Astrocyte of the cerebellum (primary cell): ENCODE data around the gene YIF1A.

ENCODE experiments used
- DNase-seq: peaks from one replicate; pipeline ENCODE4 v3.0.0-alpha.2; 2011; ENCODE audit warnings: low read depth
- H3K4me3 ChIP-seq: 2 replicates; pipeline ENCODE4 v1.5.1; 2011; ENCODE audit warnings: mild to moderate bottlenecking, low read depth, low read length, moderate library complexity
- in situ Hi-C: cut with HindIII; loops from 2 replicates; pipeline ENCODE4 v1.10.0; 2017; ENCODE audit warnings: low sequenced_read_pairs
- TF ChIP-seq, protein P1 (sequence below): IDR thresholded peaks from 2 replicates; pipeline ENCODE4 v1.5.1; 2012; ENCODE audit warnings: low read length, low read depth, moderate library complexity, mild to moderate bottlenecking; ENCODE audit errors: missing control alignments

The YIF1A gene

DNA sequence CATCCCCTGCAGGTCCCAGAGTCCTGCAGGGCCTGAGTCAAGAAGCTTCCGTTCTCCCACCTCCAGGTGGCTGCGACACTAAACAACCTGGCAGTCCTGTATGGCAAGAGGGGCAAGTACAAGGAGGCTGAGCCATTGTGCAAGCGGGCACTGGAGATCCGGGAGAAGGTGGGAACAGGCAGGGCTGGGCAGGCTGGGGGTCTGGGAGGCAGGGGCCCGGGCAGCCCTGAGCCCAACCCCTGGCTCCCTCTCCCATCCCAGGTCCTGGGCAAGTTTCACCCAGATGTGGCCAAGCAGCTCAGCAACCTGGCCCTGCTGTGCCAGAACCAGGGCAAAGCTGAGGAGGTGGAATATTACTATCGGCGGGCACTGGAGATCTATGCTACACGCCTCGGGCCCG is 25.2 kb downstream of the YIF1A start:
- no peak overlapping the region for H3K4me3 ChIP-seq
- TF ChIP-seq, protein P1, sequence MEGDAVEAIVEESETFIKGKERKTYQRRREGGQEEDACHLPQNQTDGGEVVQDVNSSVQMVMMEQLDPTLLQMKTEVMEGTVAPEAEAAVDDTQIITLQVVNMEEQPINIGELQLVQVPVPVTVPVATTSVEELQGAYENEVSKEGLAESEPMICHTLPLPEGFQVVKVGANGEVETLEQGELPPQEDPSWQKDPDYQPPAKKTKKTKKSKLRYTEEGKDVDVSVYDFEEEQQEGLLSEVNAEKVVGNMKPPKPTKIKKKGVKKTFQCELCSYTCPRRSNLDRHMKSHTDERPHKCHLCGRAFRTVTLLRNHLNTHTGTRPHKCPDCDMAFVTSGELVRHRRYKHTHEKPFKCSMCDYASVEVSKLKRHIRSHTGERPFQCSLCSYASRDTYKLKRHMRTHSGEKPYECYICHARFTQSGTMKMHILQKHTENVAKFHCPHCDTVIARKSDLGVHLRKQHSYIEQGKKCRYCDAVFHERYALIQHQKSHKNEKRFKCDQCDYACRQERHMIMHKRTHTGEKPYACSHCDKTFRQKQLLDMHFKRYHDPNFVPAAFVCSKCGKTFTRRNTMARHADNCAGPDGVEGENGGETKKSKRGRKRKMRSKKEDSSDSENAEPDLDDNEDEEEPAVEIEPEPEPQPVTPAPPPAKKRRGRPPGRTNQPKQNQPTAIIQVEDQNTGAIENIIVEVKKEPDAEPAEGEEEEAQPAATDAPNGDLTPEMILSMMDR = no peak
- DNase-seq = no peak
- in situ Hi-C loops = no loop called here

DNA sequence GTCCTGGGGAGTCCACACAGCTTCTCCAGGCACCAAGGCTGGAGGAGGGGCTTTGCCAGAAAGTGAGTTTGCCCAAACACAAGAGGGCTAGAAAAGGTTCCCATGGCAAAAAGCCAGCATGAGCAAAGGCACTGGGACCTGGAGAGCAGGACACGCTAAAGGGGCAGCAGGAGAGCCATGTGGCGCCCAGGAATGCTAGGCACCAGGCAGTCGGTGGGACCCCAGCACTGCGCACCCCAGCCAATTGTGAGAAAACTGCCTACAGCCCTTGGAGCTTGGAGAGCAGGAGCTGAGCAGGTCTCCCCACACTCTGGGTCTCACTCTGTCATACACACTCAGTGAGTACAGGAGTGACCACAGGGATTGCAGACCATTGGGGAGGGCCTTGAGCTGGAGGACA is 25.7 kb downstream of the YIF1A start:
- in situ Hi-C loops = no loop called here
- TF ChIP-seq, protein P1 = no peak

DNA sequence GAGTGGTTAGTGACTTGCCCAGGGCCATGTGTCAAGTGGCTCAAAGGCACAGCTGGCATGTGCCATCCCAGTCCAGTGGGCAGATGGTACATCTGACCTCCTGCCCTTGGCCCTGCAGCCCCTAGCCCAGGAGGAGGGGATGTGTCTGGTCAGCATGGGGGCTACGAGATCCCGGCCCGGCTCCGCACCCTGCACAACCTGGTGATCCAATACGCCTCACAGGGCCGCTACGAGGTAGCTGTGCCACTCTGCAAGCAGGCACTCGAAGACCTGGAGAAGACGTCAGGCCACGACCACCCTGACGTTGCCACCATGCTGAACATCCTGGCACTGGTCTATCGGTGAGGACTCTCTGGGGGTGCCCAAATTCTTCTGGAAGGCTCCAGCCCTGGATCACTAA is 26.2 kb downstream of the YIF1A start:
- DNase-seq = no peak
- in situ Hi-C loops = no loop called here
- H3K4me3 ChIP-seq = no peak overlapping the region
- TF ChIP-seq, protein P1 = no peak

More for the DNA sequence above, 25.7 kb downstream of the YIF1A start:
- no peak for DNase-seq
- H3K4me3 ChIP-seq = no peak overlapping the region

DNA sequence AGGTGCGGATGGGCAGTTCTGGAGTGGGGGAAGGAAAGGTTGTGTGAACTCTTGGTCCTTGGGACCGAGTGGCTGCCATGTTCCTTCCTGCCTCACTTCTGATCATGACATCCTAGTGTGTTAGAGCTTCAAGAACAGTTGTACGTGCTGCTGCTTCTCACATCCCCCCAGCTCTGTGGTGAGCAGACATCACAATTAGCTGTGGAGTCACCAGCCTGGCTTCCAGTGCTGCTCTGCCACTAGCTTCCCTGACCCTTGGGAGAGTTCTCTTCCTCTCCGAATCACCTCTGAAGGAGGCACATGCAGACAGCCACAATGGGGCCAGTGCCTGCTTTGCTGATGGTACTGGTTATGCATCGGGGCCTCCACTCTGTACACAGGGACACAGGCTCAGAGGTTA is 26.8 kb downstream of the YIF1A start:
- in situ Hi-C loops = no loop called here
- DNase-seq = no peak
- no peak overlapping the region for H3K4me3 ChIP-seq
- TF ChIP-seq, protein P1 = no peak

DNA sequence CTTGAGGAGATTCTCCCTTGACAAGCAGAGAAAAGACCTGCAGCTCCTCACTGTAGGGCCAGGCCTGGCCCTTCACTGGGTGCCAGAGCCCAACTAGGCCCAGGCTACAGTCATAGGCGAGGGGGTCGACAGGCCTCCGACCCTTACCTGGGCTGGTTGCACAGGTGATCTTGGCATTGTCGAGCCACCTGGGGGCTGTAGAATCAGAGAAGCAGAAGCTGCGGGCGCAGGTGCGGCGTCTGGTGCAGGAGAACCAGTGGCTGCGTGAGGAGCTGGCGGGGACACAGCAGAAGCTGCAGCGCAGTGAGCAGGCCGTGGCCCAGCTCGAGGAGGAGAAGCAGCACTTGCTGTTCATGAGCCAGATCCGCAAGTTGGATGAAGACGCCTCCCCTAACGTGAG is 27.4 kb downstream of the YIF1A start:
- in situ Hi-C loops = no loop called here
- no peak for DNase-seq
- TF ChIP-seq, protein P1 = no peak
- no peak overlapping the region for H3K4me3 ChIP-seq

DNA sequence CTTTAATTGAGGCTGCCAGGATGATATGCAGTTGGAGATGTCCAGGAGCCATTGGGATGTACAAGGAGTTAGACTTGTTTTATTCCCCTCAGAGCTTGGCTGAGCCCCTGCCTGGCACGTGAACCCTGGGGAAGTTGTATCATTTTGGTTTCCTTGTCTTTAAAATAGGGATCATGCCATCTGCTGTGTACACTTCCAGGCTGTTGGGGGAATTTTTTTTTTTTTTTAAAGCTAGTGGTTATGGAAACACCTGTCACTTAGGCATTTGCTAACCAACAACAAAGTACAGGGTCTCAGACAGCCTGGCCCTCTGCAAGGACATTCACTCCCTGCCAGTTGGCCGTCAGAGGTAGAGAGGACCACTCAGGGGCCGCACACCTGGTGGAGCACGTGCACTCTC is 29.0 kb downstream of the YIF1A start:
- TF ChIP-seq, protein P1 = no peak
- no peak for DNase-seq
- no peak overlapping the region for H3K4me3 ChIP-seq
- in situ Hi-C loops = no loop called here

DNA sequence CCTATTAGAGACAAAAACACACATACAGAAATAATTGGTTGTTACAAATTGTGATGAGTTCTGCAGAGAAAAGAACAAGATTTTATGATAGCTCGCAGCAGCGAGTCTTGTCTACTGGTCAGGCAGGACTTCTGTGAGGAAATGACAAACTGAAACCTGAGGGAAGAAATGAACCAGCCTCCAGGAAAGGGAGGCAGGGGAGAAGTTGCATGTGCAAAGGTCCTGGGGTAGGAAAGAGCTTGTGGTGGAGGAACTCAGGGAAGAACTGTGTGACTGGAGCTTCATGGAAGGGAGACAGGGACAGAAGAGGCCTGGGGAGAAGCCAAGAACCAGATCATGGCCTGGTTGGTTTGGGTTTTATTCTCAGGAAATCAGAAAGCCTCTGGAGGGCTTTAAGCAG is 29.7 kb downstream of the YIF1A start:
- in situ Hi-C loops = no loop called here
- no peak for DNase-seq
- H3K4me3 ChIP-seq = no peak overlapping the region
- TF ChIP-seq, protein P1 = no peak
